ENCODE data around the gene PPARD.

- TF ChIP-seq POLR2A (IDR thresholded peaks at IDR 0.05): no peak
- TF ChIP-seq, protein P1, sequence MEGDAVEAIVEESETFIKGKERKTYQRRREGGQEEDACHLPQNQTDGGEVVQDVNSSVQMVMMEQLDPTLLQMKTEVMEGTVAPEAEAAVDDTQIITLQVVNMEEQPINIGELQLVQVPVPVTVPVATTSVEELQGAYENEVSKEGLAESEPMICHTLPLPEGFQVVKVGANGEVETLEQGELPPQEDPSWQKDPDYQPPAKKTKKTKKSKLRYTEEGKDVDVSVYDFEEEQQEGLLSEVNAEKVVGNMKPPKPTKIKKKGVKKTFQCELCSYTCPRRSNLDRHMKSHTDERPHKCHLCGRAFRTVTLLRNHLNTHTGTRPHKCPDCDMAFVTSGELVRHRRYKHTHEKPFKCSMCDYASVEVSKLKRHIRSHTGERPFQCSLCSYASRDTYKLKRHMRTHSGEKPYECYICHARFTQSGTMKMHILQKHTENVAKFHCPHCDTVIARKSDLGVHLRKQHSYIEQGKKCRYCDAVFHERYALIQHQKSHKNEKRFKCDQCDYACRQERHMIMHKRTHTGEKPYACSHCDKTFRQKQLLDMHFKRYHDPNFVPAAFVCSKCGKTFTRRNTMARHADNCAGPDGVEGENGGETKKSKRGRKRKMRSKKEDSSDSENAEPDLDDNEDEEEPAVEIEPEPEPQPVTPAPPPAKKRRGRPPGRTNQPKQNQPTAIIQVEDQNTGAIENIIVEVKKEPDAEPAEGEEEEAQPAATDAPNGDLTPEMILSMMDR (IDR thresholded peaks at IDR 0.05): no peak
Observed at GRCh38 chr6:35343092-35343834, 905 bp downstream of the PPARD start.
